Urothelium cell line (cell line): Measurements from ENCODE around the gene ADGRD1.
"Not testable (repeated sequence)": the region's sequence is repeated elsewhere in the genome, so short reads cannot be mapped to it uniquely, and the experiment has no call there.

Experiments used
- DNase-seq: peaks from one replicate; pipeline ENCODE4 v3.0.0; 2011; ENCODE audit warnings: low spot score, mixed read lengths
- FAIRE-seq: peaks from 2 replicates; lab custom pipeline; 2011; peaks lifted over from hg19 to GRCh38; lab: Jason Lieb, UNC

The ADGRD1 gene

GRCh38 chr12:130937063-130937462 lies 16.6 kb upstream of the ADGRD1 start:
- no peak for FAIRE-seq
- DNase-seq, result no peak

DNA sequence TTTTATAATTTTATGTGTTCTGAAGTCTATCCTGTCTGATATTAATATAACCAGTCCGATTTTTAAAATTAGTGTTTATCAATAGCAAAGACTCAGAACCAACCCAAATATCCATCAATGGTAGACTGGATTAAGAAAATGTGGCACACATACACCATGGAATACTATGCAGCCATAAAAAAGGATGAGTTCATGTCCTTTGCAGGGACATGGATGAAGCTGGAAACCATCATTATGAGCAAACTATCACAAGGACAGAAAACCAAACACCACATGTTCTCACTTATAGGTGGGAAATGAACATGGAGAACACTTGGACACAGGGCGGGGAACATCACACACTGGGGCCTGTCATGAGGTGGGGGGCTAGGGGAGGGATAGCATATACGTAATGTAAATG lies 16.2 kb upstream of the ADGRD1 start:
- DNase-seq, FAIRE-seq: not testable (repeated sequence)

DNA sequence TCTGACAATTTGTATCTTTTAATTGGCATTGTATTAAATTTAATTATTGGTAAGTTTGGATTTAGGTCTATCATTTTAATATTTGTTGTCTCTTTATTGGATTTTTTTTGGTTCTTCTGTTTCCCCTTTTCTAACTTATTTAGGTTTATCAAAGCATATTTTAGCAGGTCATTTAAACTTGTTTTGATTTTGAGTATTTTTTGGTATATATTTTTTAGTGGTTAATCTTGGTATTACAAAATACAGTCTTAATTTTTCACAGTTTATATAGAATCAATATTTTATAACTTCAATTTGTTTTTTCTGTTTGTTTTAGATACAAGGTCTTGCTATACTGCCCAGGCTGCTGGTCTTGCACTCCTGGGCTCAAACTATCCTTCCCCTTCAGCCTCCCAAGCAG lies 15.5 kb upstream of the ADGRD1 start:
- FAIRE-seq (no peak), DNase-seq (no peak)

DNA sequence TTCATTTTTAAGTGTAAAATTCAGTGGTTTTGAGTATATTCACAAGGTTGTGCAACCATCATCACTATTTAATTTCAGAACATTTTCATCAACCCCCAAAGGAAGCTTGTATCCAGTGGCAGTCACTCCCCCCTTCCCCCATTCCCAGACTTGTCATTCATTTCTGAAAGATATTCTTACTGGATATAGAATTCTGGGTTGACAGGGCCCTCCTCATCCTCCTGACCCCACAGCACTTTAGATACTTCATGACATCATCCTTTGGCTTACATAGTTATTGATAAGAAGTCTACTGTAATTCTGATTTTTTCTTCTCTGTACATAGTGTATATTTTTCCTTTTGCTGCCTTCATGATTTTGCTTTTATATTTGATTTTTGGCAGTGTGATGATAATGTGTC lies 8.8 kb upstream of the ADGRD1 start:
- DNase-seq (no peak), FAIRE-seq (no peak)

DNA sequence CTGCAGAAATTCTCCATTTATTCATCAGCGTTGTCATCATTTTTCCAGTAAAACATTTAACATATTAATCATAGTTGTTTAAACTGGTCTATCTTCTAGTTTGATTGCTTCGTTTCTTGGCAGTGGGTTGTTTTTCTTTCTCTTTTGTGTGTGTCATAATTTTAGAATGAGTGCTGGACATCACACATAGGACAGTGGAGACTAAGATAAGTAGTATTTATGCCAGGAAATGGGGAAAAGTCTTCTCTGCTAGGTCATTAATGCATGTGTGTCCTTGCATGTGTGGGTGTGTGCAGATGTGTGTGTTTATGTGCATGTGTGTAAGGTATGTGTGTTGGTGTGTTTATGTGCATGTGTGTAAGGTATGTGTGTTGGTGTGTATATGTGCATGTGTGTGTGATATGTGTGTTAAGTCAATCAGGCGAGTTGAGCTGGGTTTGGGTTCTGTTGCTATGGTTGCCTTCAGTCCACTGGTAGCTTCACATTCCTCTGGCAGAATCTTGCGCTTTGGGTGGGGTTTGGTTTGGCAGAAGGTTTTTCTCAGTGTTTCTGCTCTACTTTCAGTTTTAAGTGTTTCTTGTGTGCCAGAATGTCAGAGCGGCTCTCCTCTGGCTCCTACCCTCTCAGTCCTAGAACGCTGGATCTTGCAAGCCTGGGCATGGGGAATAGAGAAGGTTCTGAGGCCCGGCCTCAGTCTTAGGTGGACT lies 7.8 kb upstream of the ADGRD1 start:
- DNase-seq (no peak), FAIRE-seq (peak; percentile 48)

DNA sequence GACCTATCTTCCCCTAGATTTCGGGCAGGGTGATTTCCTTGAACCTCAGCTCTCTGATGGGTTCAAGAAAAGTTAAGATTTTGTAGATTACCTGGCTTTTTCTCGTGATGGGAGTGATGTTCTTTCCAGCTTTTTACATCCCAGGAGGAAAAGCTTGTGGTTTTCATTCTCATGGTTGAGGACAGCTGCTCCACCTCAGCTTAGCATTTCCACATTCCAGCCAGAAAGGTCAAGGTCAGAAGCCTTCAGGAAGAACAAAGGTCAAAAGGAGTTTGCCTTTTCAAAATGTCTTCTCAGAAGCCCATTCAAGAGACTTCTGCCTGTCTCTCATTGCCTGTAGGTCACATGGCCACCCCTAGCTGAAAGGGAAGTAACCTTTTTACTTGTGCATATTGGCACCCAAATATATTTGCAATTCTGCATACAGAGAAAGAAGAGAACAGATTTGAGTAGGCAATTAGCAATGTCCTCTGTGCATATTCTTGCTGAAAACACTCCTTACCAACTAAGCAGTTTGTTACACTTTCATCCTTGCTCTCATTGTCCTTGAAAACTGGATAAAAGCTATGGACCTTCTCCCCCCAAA lies 6.6 kb upstream of the ADGRD1 start:
- FAIRE-seq, result no peak
- DNase-seq, result no peak

DNA sequence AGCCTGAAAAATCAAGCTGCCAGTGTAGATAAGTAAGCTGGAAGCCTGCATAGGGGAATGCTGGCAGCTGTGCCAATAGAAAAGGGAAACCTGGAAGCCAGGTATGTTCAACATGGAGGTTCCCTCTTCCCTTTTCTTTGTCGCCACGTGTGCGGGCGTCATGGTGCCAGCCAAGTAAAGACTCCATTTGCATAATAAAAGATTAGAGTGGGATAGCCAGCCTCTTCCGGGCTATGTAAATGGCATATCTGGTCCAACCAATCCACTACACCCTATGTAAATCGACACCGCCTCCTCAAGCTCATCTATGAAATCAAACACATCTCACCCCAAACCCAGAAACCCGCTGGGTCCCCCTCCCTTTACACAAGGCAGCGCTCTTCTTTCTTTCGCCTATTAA lies 5.6 kb upstream of the ADGRD1 start:
- DNase-seq (no peak), FAIRE-seq (no peak)

GRCh38 chr12:130948751-130949150 lies 5.0 kb upstream of the ADGRD1 start:
- no peak for DNase-seq
- FAIRE-seq, result no peak

GRCh38 chr12:130949806-130950205 lies 3.9 kb upstream of the ADGRD1 start:
- DNase-seq, result no peak

GRCh38 chr12:130951636-130952035 lies 2.1 kb upstream of the ADGRD1 start:
- FAIRE-seq (no peak), DNase-seq (no peak)

More at GRCh38 chr12:130949806-130950205, 3.9 kb upstream of the ADGRD1 start:
- FAIRE-seq, result peak; percentile 23

GRCh38 chr12:130952171-130952954 lies 1.3 kb upstream of the ADGRD1 start:
- FAIRE-seq (no peak), DNase-seq (no peak)

DNA sequence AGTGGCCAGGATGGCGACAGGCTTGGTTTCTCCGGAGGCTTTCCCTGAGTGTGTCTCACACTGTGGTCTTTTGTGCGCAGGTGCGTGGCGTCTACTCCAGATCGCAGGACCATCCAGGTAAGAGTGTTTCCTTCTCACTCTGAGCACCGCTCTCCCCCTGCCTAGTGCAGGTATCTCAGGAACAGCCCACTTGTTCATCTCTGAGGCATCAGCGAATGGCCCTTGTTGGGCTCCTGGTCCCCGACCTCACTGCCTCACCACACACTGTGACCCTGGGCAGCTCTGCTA lies 781 bp downstream of the ADGRD1 start:
- no peak for DNase-seq
- no peak for FAIRE-seq

DNA sequence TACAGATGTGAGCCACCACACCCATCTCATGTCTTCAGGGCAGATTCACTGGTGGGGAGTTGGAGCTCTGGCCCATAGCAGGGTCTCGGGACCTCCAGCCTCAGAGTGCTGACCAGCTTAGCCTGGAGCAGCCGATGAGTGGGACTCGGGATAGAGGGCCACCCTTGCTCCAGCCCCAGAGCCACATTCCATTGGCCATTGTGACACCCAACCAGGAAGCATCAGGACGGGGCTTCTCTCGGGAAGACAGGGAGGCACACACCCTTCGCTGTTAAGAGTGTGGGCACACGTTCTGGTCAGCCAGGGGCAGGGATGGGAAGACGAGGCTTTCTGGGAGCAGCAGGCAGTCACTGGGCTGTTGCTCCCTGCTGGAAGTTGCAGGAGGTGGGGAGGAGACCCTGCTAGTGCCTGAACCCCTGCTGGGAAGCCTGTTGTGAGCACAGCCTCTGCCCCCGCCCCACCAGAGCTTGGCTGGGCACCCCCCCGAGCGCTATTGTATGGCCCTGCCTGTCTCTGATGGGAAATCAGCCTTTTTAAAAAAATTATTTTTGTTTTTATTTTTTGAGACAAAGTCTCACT lies 1.6 kb downstream of the ADGRD1 start:
- FAIRE-seq, result no peak
- DNase-seq, result no peak

GRCh38 chr12:130956009-130956408 lies 2.3 kb downstream of the ADGRD1 start:
- DNase-seq, result no peak
- FAIRE-seq, result no peak

GRCh38 chr12:130956456-130957303 lies 3.0 kb downstream of the ADGRD1 start:
- DNase-seq (no peak), FAIRE-seq (peak; percentile 95)

DNA sequence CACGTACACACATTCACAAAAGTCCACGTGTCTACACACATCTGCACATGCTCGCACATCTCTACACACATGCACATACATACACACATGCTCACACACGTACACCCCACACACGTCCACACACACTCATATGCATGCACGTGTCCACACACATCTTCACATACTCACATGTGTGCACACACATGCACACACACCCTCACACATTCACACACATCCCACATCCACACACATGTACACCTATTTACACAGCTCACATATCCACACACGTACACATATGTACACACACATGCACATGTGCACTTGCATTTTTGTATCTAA lies 3.6 kb downstream of the ADGRD1 start:
- FAIRE-seq (no peak), DNase-seq (no peak)

- FAIRE-seq (no peak), DNase-seq (no peak)
These were observed 4.9 kb downstream of the ADGRD1 start for GRCh38 chr12:130958557-130959140.

DNA sequence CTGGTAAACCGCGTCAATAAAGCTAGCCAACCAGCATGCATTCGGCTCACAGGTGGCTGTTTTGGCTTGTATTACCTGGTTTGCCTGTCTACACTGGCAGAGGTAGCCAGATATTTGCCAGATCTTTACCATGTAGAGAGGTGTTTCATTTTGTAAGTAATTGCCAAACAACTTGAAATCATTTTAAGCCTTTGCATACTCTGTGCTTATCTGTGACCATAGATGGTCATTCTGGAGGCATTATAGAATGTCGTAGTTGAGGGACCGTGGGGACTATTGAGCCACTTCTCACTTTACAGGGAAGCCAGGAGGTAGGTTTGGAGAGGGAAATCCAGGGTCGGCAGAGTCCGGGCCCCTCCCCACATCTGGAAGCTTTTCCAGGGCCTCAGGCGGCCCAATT lies 5.9 kb downstream of the ADGRD1 start:
- FAIRE-seq (no peak), DNase-seq (no peak)

- FAIRE-seq (no peak), DNase-seq (no peak)
These were observed 6.4 kb downstream of the ADGRD1 start for GRCh38 chr12:130960058-130960457.

- FAIRE-seq (no peak), DNase-seq (no peak)
These were observed 7.1 kb downstream of the ADGRD1 start for GRCh38 chr12:130960787-130961186.
